Measurements from ENCODE around the gene C2orf74.
A peak's percentile ranks its signal among the peaks of the same experiment; 100 is the strongest.

Gene C2orf74

DNA sequence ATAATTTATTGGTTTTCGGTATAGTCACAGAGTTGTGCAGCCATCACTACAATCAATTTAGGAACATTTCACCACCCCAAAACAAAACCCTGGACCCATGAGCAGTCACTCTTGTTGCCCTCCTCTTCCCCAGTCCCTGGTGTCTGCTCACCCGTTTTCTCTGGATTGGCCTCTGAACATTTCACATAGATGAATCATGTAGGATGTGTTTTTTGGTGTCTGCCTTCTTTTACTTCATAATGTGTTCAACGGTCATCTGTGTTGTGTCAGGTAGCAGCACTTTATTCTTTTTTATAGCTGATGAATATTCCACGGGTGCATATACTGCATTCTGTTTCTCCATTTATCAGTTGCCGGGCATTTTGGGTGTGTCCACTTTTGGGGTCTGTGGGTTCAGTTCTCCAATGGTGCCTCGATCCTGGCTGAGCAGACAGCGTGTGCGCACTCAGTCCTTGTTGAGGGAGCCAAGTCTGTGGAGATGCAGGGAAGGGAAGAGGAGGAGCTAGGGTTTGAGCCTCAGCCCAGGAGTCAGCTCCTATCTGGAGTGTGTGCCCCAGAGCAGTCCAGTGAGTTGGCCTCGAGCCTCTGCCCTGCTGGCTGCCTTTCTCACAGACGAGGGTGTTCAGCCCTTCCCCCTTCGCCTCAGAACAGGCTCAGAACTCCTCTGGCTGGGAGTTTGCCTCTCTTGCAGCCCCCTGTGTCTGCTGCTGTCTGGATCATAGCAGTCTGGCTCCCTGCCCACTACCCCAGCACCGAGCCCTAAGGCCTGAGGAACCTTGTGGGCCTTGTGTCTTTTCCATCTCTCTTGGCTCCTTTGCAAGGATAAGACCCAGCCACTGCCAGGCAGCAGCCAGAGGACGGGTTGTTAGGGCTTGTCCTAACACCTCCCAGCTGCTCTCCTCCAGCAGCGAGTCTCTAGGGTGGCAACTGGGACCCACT is 18.0 kb downstream of the C2orf74 start:
- H3K4me3 ChIP-seq, result peak overlapping the region; percentile 95
- peak; percentile 86 for DNase-seq (ENCODE audit: low spot score)
- no peak for TF ChIP-seq CTCF (IDR thresholded peaks at IDR 0.05)
- peak overlapping the region; percentile 96 to 99 for H3K27ac ChIP-seq

GRCh38 chr2:61180686-61181085 is 18.7 kb downstream of the C2orf74 start:
- Histone ChIP-seq H3K27ac (peak overlapping the region; percentile 96 to 99), H3K4me3 (peak overlapping the region; percentile 95)
- DNase-seq (ENCODE audit: low spot score), result peak; percentile 74
- no peak for TF ChIP-seq CTCF (IDR thresholded peaks at IDR 0.05)

GRCh38 chr2:61181382-61182058 is 19.5 kb downstream of the C2orf74 start:
- peak overlapping the region in 1 of 2 donors; percentile 66 for H3K27ac ChIP-seq
- no peak for TF ChIP-seq CTCF (IDR thresholded peaks at IDR 0.05)
- peak overlapping the region; percentile 47 for H3K4me3 ChIP-seq
- peak; percentile 58 for DNase-seq (ENCODE audit: low spot score)

- H3K4me3 ChIP-seq, result no peak overlapping the region
- no peak for TF ChIP-seq CTCF (IDR thresholded peaks at IDR 0.05)
- no peak for DNase-seq (ENCODE audit: low spot score)
- peak overlapping the region in 1 of 2 donors; percentile 66 for H3K27ac ChIP-seq
Observed at GRCh38 chr2:61182059-61182383, 20.0 kb downstream of the C2orf74 start.

- H3K27ac ChIP-seq, result no peak overlapping the region
- H3K4me3 ChIP-seq, result no peak overlapping the region
- no peak for TF ChIP-seq CTCF (IDR thresholded peaks at IDR 0.05)
- no peak for DNase-seq (ENCODE audit: low spot score)
Observed at GRCh38 chr2:61183795-61184194, 21.8 kb downstream of the C2orf74 start.

DNA sequence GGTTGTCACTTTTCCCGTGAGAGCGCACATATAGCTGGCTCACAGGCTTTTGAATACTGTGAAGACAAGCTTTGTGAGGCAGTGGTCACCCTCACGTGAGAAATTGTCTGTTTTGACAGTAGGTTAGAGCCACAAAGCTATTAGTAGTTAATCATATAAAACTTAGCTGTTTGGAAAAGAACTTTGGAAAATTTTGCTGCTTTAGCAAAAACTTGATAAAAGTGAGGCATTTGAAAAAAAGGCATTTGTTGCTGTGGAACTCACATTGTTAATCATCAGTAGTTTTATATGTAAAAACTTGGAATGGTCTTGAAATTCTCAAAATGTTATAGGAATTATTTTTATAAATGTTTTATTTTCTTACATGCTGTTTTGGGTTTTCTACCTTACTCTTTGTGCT is 22.3 kb downstream of the C2orf74 start:
- Histone ChIP-seq H3K27ac (no peak overlapping the region), H3K4me3 (no peak overlapping the region)
- DNase-seq (ENCODE audit: low spot score), result no peak
- no peak for TF ChIP-seq CTCF (IDR thresholded peaks at IDR 0.05)

Data from coronary artery (tissue), 2 donors.